DND-41 (cell line): Measurements from ENCODE around the gene CNN3.

ENCODE experiments used
- ATAC-seq: fragments of 200-7000 bp; cut with Tn5 transposase; 3 replicates; pipeline ENCODE4 v1.9.1; 2021; ENCODE audit warnings: low read depth; ENCODE audit not compliant: insufficient read depth
- DNase-seq: peaks from one replicate; pipeline ENCODE4 v3.0.0-alpha.2; 2020
- H2AFZ ChIP-seq: 2 replicates; pipeline ENCODE4 v1.6.0; 2012; ENCODE audit warnings: low read depth, low read length
- H3K27ac ChIP-seq: 2 replicates; pipeline ENCODE4 v1.5.1; 2012; ENCODE audit warnings: low read length, inconsistent platforms
- H3K27me3 ChIP-seq: fragments of 200-600 bp; sonication (generic); 2 replicates; pipeline ENCODE4 v1.6.0; 2012; ENCODE audit warnings: low read length, mild to moderate bottlenecking, inconsistent platforms; ENCODE audit not compliant: insufficient read depth, poor library complexity
- H3K36me3 ChIP-seq: 2 replicates; pipeline ENCODE4 v1.5.1; 2012; ENCODE audit warnings: low read length, inconsistent platforms; ENCODE audit not compliant: insufficient read depth
- H3K4me1 ChIP-seq: 2 replicates; pipeline ENCODE4 v1.5.1; 2012; ENCODE audit warnings: mild to moderate bottlenecking, low read length; ENCODE audit not compliant: insufficient read depth
- H3K4me2 ChIP-seq: 2 replicates; pipeline ENCODE4 v1.6.0; 2012; ENCODE audit warnings: mild to moderate bottlenecking, moderate library complexity, low read length, inconsistent platforms; ENCODE audit not compliant: insufficient read depth
- H3K4me3 ChIP-seq, 2 experiments: fragments of 200-600 bp in 1 of 2; shearing (Covaris generic) in 1 of 2; 2 replicates each; pipeline ENCODE4 v1.5.1; 2012 to 2016; ENCODE audit warnings: inconsistent platforms in 2 of 2, low read length in 2 of 2, mild to moderate bottlenecking in 2 of 2, low read depth in 1 of 2, moderate library complexity in 1 of 2
- H3K79me2 ChIP-seq: 2 replicates; pipeline ENCODE4 v1.6.0; 2012; ENCODE audit warnings: low read length, inconsistent platforms; ENCODE audit not compliant: insufficient read depth
- H3K9ac ChIP-seq: 2 replicates; pipeline ENCODE4 v1.6.0; 2012; ENCODE audit warnings: low read depth, mild to moderate bottlenecking, inconsistent platforms, low read length, moderate library complexity
- H3K9me3 ChIP-seq: 2 replicates; pipeline ENCODE4 v1.5.1; 2012; ENCODE audit warnings: low read length, moderate library complexity, mild to moderate bottlenecking, inconsistent platforms; ENCODE audit not compliant: insufficient read depth, severe bottlenecking
- H4K20me1 ChIP-seq: 2 replicates; pipeline ENCODE4 v1.6.0; 2012; ENCODE audit warnings: low read length; ENCODE audit not compliant: insufficient read depth
- CTCF ChIP-seq: IDR thresholded peaks from 2 replicates; pipeline ENCODE4 v1.5.1; 2012; ENCODE audit warnings: borderline replicate concordance, low read length, moderate library complexity, mild to moderate bottlenecking; ENCODE audit not compliant: poor library complexity, severe bottlenecking; ENCODE audit errors: extremely low read depth
- EZH2 ChIP-seq: IDR thresholded peaks from 3 replicates; pipeline ENCODE4 v1.6.1; 2012; ENCODE audit warnings: borderline replicate concordance, low read depth, mild to moderate bottlenecking, moderate library complexity, low read length, inconsistent platforms; ENCODE audit not compliant: severe bottlenecking

The CNN3 gene

GRCh38 chr1:94961582-94961981, 34.7 kb upstream of the CNN3 start:
- Histone ChIP-seq H3K4me1 (peaks cover 15% of the 10 kb centered on the region), H3K27me3 (no peaks in the 10 kb centered on the region), H3K27ac (no peak overlapping the region), H3K9me3 (no peaks in the 10 kb centered on the region), H3K36me3 (no peaks in the 10 kb centered on the region), H2AFZ (peak overlapping the region; percentile 96), H3K4me2 (no peak overlapping the region), H4K20me1 (no peaks in the 10 kb centered on the region), H3K4me3 (no peak overlapping the region), H3K79me2 (no peaks in the 10 kb centered on the region), H3K9ac (no peak overlapping the region)
- no peak for TF ChIP-seq CTCF
- TF ChIP-seq EZH2 = no peak
- DNase-seq (no peak), ATAC-seq (no peak)

- H3K36me3 ChIP-seq = no peaks in the 10 kb centered on the region
- H3K79me2 ChIP-seq = no peaks in the 10 kb centered on the region
- no peak overlapping the region for H3K9ac ChIP-seq
- no peaks in the 10 kb centered on the region for H3K27me3 ChIP-seq
- H3K4me1 ChIP-seq = peaks cover 12% of the 10 kb centered on the region
- H3K27ac ChIP-seq = no peak overlapping the region
- ATAC-seq (no peak), DNase-seq (no peak)
- no peaks in the 10 kb centered on the region for H3K9me3 ChIP-seq
- no peak overlapping the region for H3K4me3 ChIP-seq
- TF ChIP-seq EZH2 (no peak), CTCF (no peak)
- no peak overlapping the region for H3K4me2 ChIP-seq
- H4K20me1 ChIP-seq = no peaks in the 10 kb centered on the region
- no peak overlapping the region for H2AFZ ChIP-seq
Measured at GRCh38 chr1:94958081-94958480, 31.2 kb upstream of the CNN3 start.

GRCh38 chr1:94955767-94956632, 29.1 kb upstream of the CNN3 start:
- ATAC-seq = no peak

More at GRCh38 chr1:94955767-94956632, 29.1 kb upstream of the CNN3 start:
- H3K9me3 ChIP-seq = no peaks in the 10 kb centered on the region
- DNase-seq = no peak
- peaks cover 2% of the 10 kb centered on the region; the same call in 1 of the 2 replicates for H3K4me1 ChIP-seq
- H2AFZ ChIP-seq = no peak overlapping the region
- no peak overlapping the region for H3K27ac ChIP-seq
- H3K4me2 ChIP-seq = no peak overlapping the region
- H3K27me3 ChIP-seq = no peaks in the 10 kb centered on the region
- no peaks in the 10 kb centered on the region for H4K20me1 ChIP-seq
- H3K9ac ChIP-seq = no peak overlapping the region
- no peaks in the 10 kb centered on the region for H3K79me2 ChIP-seq
- no peaks in the 10 kb centered on the region for H3K36me3 ChIP-seq
- TF ChIP-seq CTCF = no peak
- no peak for TF ChIP-seq EZH2
- H3K4me3 ChIP-seq = no peak overlapping the region
